HepG2 (cell line): ENCODE measurements around the gene OPRL1. TPM values are rescaled to one million over a fixed set of nuclear protein-coding genes. Genes with fewer than 3 reads are reported as not detected.
A peak's percentile ranks its signal among the peaks of the same experiment; 100 is the strongest.

Experiments used
- BORCS8-MEF2B ChIP-seq: sonication (generic); formaldehyde crosslinking; IDR thresholded peaks from 2 replicates; pipeline ENCODE4 v1.8.0; 2022; ENCODE audit warnings: mild to moderate bottlenecking, missing genetic modification reagents
- E2F2 ChIP-seq: sonication (generic); formaldehyde crosslinking; IDR thresholded peaks from 2 replicates; pipeline ENCODE4 v1.4.0; 2020; ENCODE audit warnings: missing genetic modification reagents, borderline replicate concordance
- ELF4 ChIP-seq: sonication (generic); formaldehyde crosslinking; IDR thresholded peaks from 2 replicates; pipeline ENCODE4 v1.5.0; 2020; ENCODE audit warnings: missing genetic modification reagents, mild to moderate bottlenecking, moderate library complexity, borderline replicate concordance
- FOXO4 ChIP-seq: sonication (generic); formaldehyde crosslinking; conservative IDR thresholded peaks from 2 replicates; pipeline ENCODE4 v1.8.1; 2023; ENCODE audit warnings: missing genetic modification reagents
- GMEB2 ChIP-seq: IDR thresholded peaks from 2 replicates; pipeline ENCODE4 v1.6.1; 2016; ENCODE audit warnings: missing biosample characterization, missing genetic modification reagents, low read depth
- JARID2 ChIP-seq: sonication (generic); formaldehyde crosslinking; IDR thresholded peaks from 2 replicates; pipeline ENCODE4 v1.8.1; 2023; ENCODE audit warnings: missing genetic modification reagents, inconsistent platforms; ENCODE audit not compliant: insufficient replicate concordance
- NCOA1 ChIP-seq: sonication (generic); formaldehyde crosslinking; IDR thresholded peaks from 2 replicates; pipeline ENCODE4 v1.9.0; 2021; ENCODE audit warnings: missing genetic modification reagents
- PHF5A ChIP-seq: IDR thresholded peaks from one replicate; pipeline ENCODE4 v1.6.1; 2018; ENCODE audit warnings: low read depth, missing genetic modification reagents; ENCODE audit not compliant: unreplicated experiment
- TBX3 ChIP-seq: fragments of 450-650 bp; IDR thresholded peaks from 2 replicates; pipeline ENCODE4 v1.6.1; 2017; ENCODE audit warnings: antibody characterized with exemption, mild to moderate bottlenecking, inconsistent platforms, borderline replicate concordance
- U2AF1 ChIP-seq: fragments of 200-400 bp; formaldehyde crosslinking; optimal IDR thresholded peaks from 2 replicates; pipeline ENCODE3; 2017; ENCODE audit warnings: mild to moderate bottlenecking, low read depth, low read length
- USF2 ChIP-seq, 2 experiments: sonication (generic) in 1 of 2; formaldehyde crosslinking in 1 of 2; IDR thresholded peaks; 2 replicates each; pipeline versions ENCODE4 v1.5.1 to v1.6.1; 2011 to 2020; ENCODE audit warnings: borderline replicate concordance in 1 of 2, low read depth in 1 of 2, low read length in 1 of 2, mild to moderate bottlenecking in 1 of 2, missing genetic modification reagents in 1 of 2, moderate library complexity in 1 of 2
- ZNF180 ChIP-seq: sonication (generic); formaldehyde crosslinking; IDR thresholded peaks from 2 replicates; pipeline ENCODE4 v1.4.0; 2020; ENCODE audit warnings: low read depth, missing genetic modification reagents, borderline replicate concordance
- ZNF33B ChIP-seq: sonication (generic); formaldehyde crosslinking; IDR thresholded peaks from 2 replicates; pipeline ENCODE4 v1.5.1; 2020; ENCODE audit warnings: mild to moderate bottlenecking, missing genetic modification reagents
- ZNF512 ChIP-seq: sonication (generic); formaldehyde crosslinking; IDR thresholded peaks from 2 replicates; pipeline ENCODE4 v1.4.0; 2020; ENCODE audit warnings: mild to moderate bottlenecking, missing genetic modification reagents
- ZNF772 ChIP-seq: sonication (generic); formaldehyde crosslinking; IDR thresholded peaks from 2 replicates; pipeline ENCODE4 v1.5.0; 2020; ENCODE audit warnings: mild to moderate bottlenecking, missing genetic modification reagents
- ZNF776 ChIP-seq: sonication (generic); formaldehyde crosslinking; IDR thresholded peaks from 2 replicates; pipeline ENCODE4 v1.4.0; 2020; ENCODE audit warnings: mild to moderate bottlenecking, missing genetic modification reagents
- ZNF782 ChIP-seq: sonication (generic); formaldehyde crosslinking; IDR thresholded peaks from 2 replicates; pipeline ENCODE4 v1.4.0; 2020; ENCODE audit warnings: missing genetic modification reagents, mild to moderate bottlenecking, borderline replicate concordance
- ZNF816 ChIP-seq: sonication (generic); formaldehyde crosslinking; IDR thresholded peaks from 2 replicates; pipeline ENCODE4 v1.8.0; 2022; ENCODE audit warnings: missing genetic modification reagents, mild to moderate bottlenecking, borderline replicate concordance
- ZNF839 ChIP-seq: sonication (generic); formaldehyde crosslinking; IDR thresholded peaks from 2 replicates; pipeline ENCODE4 v1.4.0; 2020; ENCODE audit warnings: missing genetic modification reagents, mild to moderate bottlenecking, borderline replicate concordance
- ZSCAN12 ChIP-seq: sonication (generic); formaldehyde crosslinking; IDR thresholded peaks from 2 replicates; pipeline ENCODE4 v1.9.0; 2021; ENCODE audit warnings: mild to moderate bottlenecking, missing genetic modification reagents
- polyA plus RNA-seq, 8 experiments: library from polyadenylated mRNA; depleted of rRNA in 3 of 8; stranded (reverse) in 7 of 8; unstranded in 1 of 8; fragments of >200 nt; fragmentation: Illumina TruSeq in 4 of 8; extraction: Trizol in 4 of 8; gene quantifications; 2 replicates each; pipeline versions ENCODE4 v1.2.1 to v1.2.3, GENCODE V29; 2011 to 2016; ENCODE audit warnings: low read depth in 4 of 8, missing spikeins in 1 of 8, mixed read lengths in 1 of 8; ENCODE audit not compliant: insufficient read depth in 1 of 8
- total RNA-seq, 5 experiments: library from RNA; depleted of rRNA; stranded (reverse); fragments of >200 nt; fragmentation: Illumina TruSeq; extraction: Trizol; gene quantifications; 2 replicates each; pipeline ENCODE4 v1.2.3, GENCODE V29; 2016; ENCODE audit warnings: low read depth in 1 of 5

Gene OPRL1
- total and polyA plus RNA-seq, 2 of the 13 experiments (the other 11 are each of a cell fraction or from before 2014, with no cell fraction given), result 0.35 to 0.71 TPM

GRCh38 chr20:64053841-64054661, 25.8 kb upstream of the OPRL1 start (continued):
- TF ChIP-seq GMEB2 (CRISPR knock-in tag) (0 out of 2 replicates have a peak, but pooled peaks have one; percentile 47), NCOA1 (CRISPR knock-in tag) (peak; percentile 96), ZNF180 (CRISPR knock-in tag) (0 out of 2 replicates have a peak, but pooled peaks have one; percentile 64), ZNF512 (CRISPR knock-in tag) (0 out of 2 replicates have a peak, but pooled peaks have one; percentile 17), ZNF33B (CRISPR knock-in tag) (no peak), ZNF776 (peak; percentile 59; the same call in 1 of the 2 replicates), JARID2 (CRISPR knock-in tag) (peak; percentile 80), ZSCAN12 (no peak), U2AF1 (no peak), ZNF782 (no peak), TBX3 (no peak), E2F2 (CRISPR knock-in tag) (peak; percentile 54; the same call in 1 of the 2 replicates), PHF5A (CRISPR knock-in tag) (peak; percentile 65), BORCS8-MEF2B (CRISPR knock-in tag) (0 out of 2 replicates have a peak, but pooled peaks have one; percentile 25), ZNF839 (CRISPR knock-in tag) (no peak), FOXO4 (CRISPR knock-in tag) (no peak), ZNF816 (no peak), ELF4 (CRISPR knock-in tag) (no peak; the same call in 1 of the 2 replicates), ZNF772 (peak; percentile 80), USF2 (IDR thresholded peaks at IDR 0.05; ENCODE audit: low read depth, low read length) (no peak), USF2 (CRISPR knock-in tag; IDR thresholded peaks at IDR 0.05; ENCODE audit: borderline replicate concordance) (no peak)
